HepG2 (cell line): ENCODE measurements around the gene MTREX. TPM values are rescaled to one million over a fixed set of nuclear protein-coding genes. Genes with fewer than 3 reads are reported as not detected.

Experiments used
- ATAC-seq: fragments of 200-7000 bp; cut with Tn5 transposase; 3 replicates; pipeline ENCODE4 v1.9.1; 2020; ENCODE audit warnings: mild to moderate bottlenecking, moderate library complexity
- BruUV-seq: library from RNA; stranded (reverse); fragments of 400-500 nt; replicated peaks from 2 replicates; lab custom pipeline; 2021; lab: Mats Ljungman, UMichigan
- CTCF ChIA-PET: fragments of 300-600 bp; formaldehyde crosslinking; extraction: SDS; loops from one replicate; lab custom pipeline; 2021; ENCODE audit warnings: low total read pairs, inconsistent platforms, low intra/inter-chr PET ratio; lab: Yijun Ruan, JAX
- POLR2A ChIA-PET: fragments of 350-600 bp; sonication (Branson Sonifier 250); formaldehyde crosslinking; loops from one replicate; lab custom pipeline; 2020; ENCODE audit warnings: antibody characterized with exemption, inconsistent platforms; lab: Yijun Ruan, JAX
- DNase-seq: peaks from one replicate; pipeline ENCODE4 v3.0.0-alpha.2; 2015; ENCODE audit warnings: low spot score
- FAIRE-seq: peaks from 3 replicates; lab custom pipeline; 2011; peaks lifted over from hg19 to GRCh38; lab: Jason Lieb, UNC
- H2AFZ ChIP-seq: one replicate; pipeline ENCODE4 v1.6.1; 2011; ENCODE audit warnings: low read length, inconsistent platforms
- H3K27ac ChIP-seq: fragments of 300-600 bp; 3 replicates; pipeline ENCODE4 v1.8.0; 2011; ENCODE audit warnings: mixed run types, mild to moderate bottlenecking, mixed read lengths, low read length, inconsistent platforms; ENCODE audit not compliant: insufficient read depth; ENCODE audit errors: extremely low read length
- H3K27me3 ChIP-seq, 2 experiments: fragments of 200-600 bp in 1 of 2; 2 replicates in 1 of 2; 3 replicates in 1 of 2; pipeline versions ENCODE4 v1.6.0 to v1.8.0; 2011; ENCODE audit warnings: low read length in 2 of 2, mild to moderate bottlenecking in 2 of 2, moderate library complexity in 2 of 2, inconsistent platforms in 1 of 2; ENCODE audit not compliant: insufficient read depth in 2 of 2, control insufficient read depth in 1 of 2
- H3K36me3 ChIP-seq, 2 experiments: fragments of 200-600 bp in 1 of 2; replicated peaks in 1 of 2; 2 replicates in 1 of 2; 3 replicates in 1 of 2; pipeline versions ENCODE4 v1.5.1 to v1.8.0; 2011; ENCODE audit warnings: low read length in 2 of 2, inconsistent platforms in 1 of 2; ENCODE audit not compliant: insufficient read depth in 2 of 2, control insufficient read depth in 1 of 2
- H3K4me1 ChIP-seq: 2 replicates; pipeline ENCODE4 v1.5.1; 2012; ENCODE audit warnings: low read length, inconsistent platforms; ENCODE audit not compliant: insufficient read depth
- H3K4me2 ChIP-seq: 2 replicates; pipeline ENCODE4 v1.6.0; 2011; ENCODE audit warnings: low read depth, low read length, inconsistent platforms
- H3K4me3 ChIP-seq, 3 experiments: fragments of 200-600 bp in 1 of 3; sonication (generic), shearing (Covaris generic) in 1 of 3; replicated peaks in 1 of 3; 2 replicates each; pipeline ENCODE4 v1.5.1; 2011 to 2016; ENCODE audit warnings: low read length in 3 of 3, inconsistent platforms in 2 of 3, low read depth in 2 of 3, mild to moderate bottlenecking in 2 of 3, control low read depth in 1 of 3, mixed read lengths in 1 of 3; ENCODE audit not compliant: insufficient read depth in 1 of 3
- H3K79me2 ChIP-seq: one replicate; pipeline ENCODE4 v1.6.1; 2011; ENCODE audit warnings: low read length, inconsistent platforms; ENCODE audit not compliant: insufficient read depth
- H3K9ac ChIP-seq: 2 replicates; pipeline ENCODE4 v1.6.0; 2011; ENCODE audit warnings: mild to moderate bottlenecking, low read depth, low read length, inconsistent platforms; ENCODE audit not compliant: insufficient read depth
- H3K9me3 ChIP-seq: 2 replicates; pipeline ENCODE4 v1.5.1; 2012; ENCODE audit warnings: mild to moderate bottlenecking, low read length
- H4K20me1 ChIP-seq: 2 replicates; pipeline ENCODE4 v1.6.0; 2011; ENCODE audit warnings: inconsistent platforms, mild to moderate bottlenecking, low read length, moderate library complexity; ENCODE audit not compliant: insufficient read depth
- CEBPB ChIP-seq: IDR thresholded peaks from 2 replicates; pipeline ENCODE4 v1.6.1; 2011; ENCODE audit warnings: low read depth, low read length, improper control_type of control experiment, borderline replicate concordance
- CSRNP2 ChIP-seq: sonication (generic); formaldehyde crosslinking; conservative IDR thresholded peaks from 2 replicates; pipeline ENCODE4 v1.8.0; 2022; ENCODE audit warnings: low read depth, missing genetic modification reagents
- FUBP1 ChIP-seq: sonication (generic); formaldehyde crosslinking; IDR thresholded peaks from 2 replicates; pipeline ENCODE4 v1.5.1; 2020; ENCODE audit warnings: missing genetic modification reagents, mild to moderate bottlenecking, borderline replicate concordance
- SIN3A ChIP-seq: IDR thresholded peaks from 2 replicates; pipeline ENCODE4 v1.6.1; 2011; ENCODE audit warnings: low read depth, mild to moderate bottlenecking, control low read depth, low read length, borderline replicate concordance
- TMF1 ChIP-seq: sonication (generic); formaldehyde crosslinking; IDR thresholded peaks from 2 replicates; pipeline ENCODE4 v1.8.1; 2022; ENCODE audit warnings: low read depth, missing genetic modification reagents
- YEATS4 ChIP-seq: sonication (generic); formaldehyde crosslinking; IDR thresholded peaks from 2 replicates; pipeline ENCODE4 v1.4.0; 2020; ENCODE audit warnings: missing genetic modification reagents, borderline replicate concordance
- ZBTB4 ChIP-seq: sonication (generic); formaldehyde crosslinking; IDR thresholded peaks from 2 replicates; pipeline ENCODE4 v1.4.0; 2020; ENCODE audit warnings: missing genetic modification reagents, mild to moderate bottlenecking, borderline replicate concordance
- ZFP82 ChIP-seq: sonication (generic); formaldehyde crosslinking; IDR thresholded peaks from 2 replicates; pipeline ENCODE4 v1.5.1; 2020; ENCODE audit warnings: mild to moderate bottlenecking, missing genetic modification reagents, borderline replicate concordance
- ZNF33A ChIP-seq: sonication (generic); formaldehyde crosslinking; IDR thresholded peaks from 2 replicates; pipeline ENCODE4 v1.5.1; 2020; ENCODE audit warnings: missing genetic modification reagents, mild to moderate bottlenecking, moderate library complexity, borderline replicate concordance
- ZNF446 ChIP-seq: sonication (generic); formaldehyde crosslinking; IDR thresholded peaks from 2 replicates; pipeline ENCODE4 v1.5.0; 2020; ENCODE audit warnings: mild to moderate bottlenecking, missing genetic modification reagents
- ZNF549 ChIP-seq: sonication (generic); formaldehyde crosslinking; IDR thresholded peaks from 2 replicates; pipeline ENCODE4 v1.5.0; 2020; ENCODE audit warnings: missing genetic modification reagents
- whole genome bisulfite sequencing: methylation state at CpG from one replicate; pipeline ENCODE4 v1.1.6; 2017; ENCODE audit warnings: low lambda C conversion rate; 5-methylcytosine and 5-hydroxymethylcytosine counted together
- in situ Hi-C: cut with HindIII; loops from 2 replicates; pipeline ENCODE4 v1.10.0; 2017; ENCODE audit warnings: low pct_unique_long_range_greater_than_20kb; ENCODE audit not compliant: extremely low pct_ligation_motif_present
- intact Hi-C: fragments of 100-400 bp; cut with micrococcal nuclease; formaldehyde crosslinking; loops from one replicate; pipeline ENCODE4 v1.10.0; 2022; ENCODE audit not compliant: unreplicated experiment
- polyA plus RNA-seq, 8 experiments: library from polyadenylated mRNA; depleted of rRNA in 3 of 8; stranded (reverse) in 7 of 8; unstranded in 1 of 8; fragments of >200 nt; fragmentation: Illumina TruSeq in 4 of 8; extraction: Trizol in 4 of 8; gene quantifications; 2 replicates each; pipeline versions ENCODE4 v1.2.1 to v1.2.3, GENCODE V29; 2011 to 2016; ENCODE audit warnings: low read depth in 4 of 8, missing spikeins in 1 of 8, mixed read lengths in 1 of 8; ENCODE audit not compliant: insufficient read depth in 1 of 8
- total RNA-seq, 5 experiments: library from RNA; depleted of rRNA; stranded (reverse); fragments of >200 nt; fragmentation: Illumina TruSeq; extraction: Trizol; gene quantifications; 2 replicates each; pipeline ENCODE4 v1.2.3, GENCODE V29; 2016; ENCODE audit warnings: low read depth in 1 of 5

The MTREX gene
- total and polyA plus RNA-seq, 2 of the 13 experiments (the other 11 are each of a cell fraction or from before 2014, with no cell fraction given) = 16.4 to 91.5 TPM

GRCh38 chr5:55356896-55357295 is 49.1 kb downstream of the MTREX start:
- in situ Hi-C loops = no loop called here
- TF ChIP-seq FUBP1 (CRISPR knock-in tag) = no peak
- TF ChIP-seq ZNF549 (CRISPR knock-in tag) = no peak
- no peak for TF ChIP-seq ZNF446
- no peak for TF ChIP-seq TMF1 (CRISPR knock-in tag)
- no peak for TF ChIP-seq CEBPB
- TF ChIP-seq CSRNP2 = no peak
- TF ChIP-seq SIN3A = no peak
- TF ChIP-seq ZBTB4 = no peak
- no peak for TF ChIP-seq YEATS4 (CRISPR knock-in tag)
- no peak for TF ChIP-seq ZFP82 (CRISPR knock-in tag)
- no peak for TF ChIP-seq ZNF33A

More at GRCh38 chr5:55356896-55357295, 49.1 kb downstream of the MTREX start:
- Histone ChIP-seq H3K27me3 (no peaks in the 10 kb centered on the region), H2AFZ (no peak overlapping the region), H3K27ac (no peak overlapping the region), H3K9ac (no peak overlapping the region), H3K79me2 (no peaks in the 10 kb centered on the region), H4K20me1 (no peaks in the 10 kb centered on the region), H3K4me3 (no peak overlapping the region), H3K4me1 (no peaks in the 10 kb centered on the region), H3K36me3 (peaks cover 26 to 79% of the 10 kb centered on the region in 2 experiments), H3K9me3 (no peaks in the 10 kb centered on the region), H3K4me2 (no peak overlapping the region)
- FAIRE-seq (no peak), DNase-seq (no peak), ATAC-seq (peak; percentile 63)
- ChIA-PET POLR2A (no interaction called here), CTCF (interaction anchor here (0.5 kb wide), 1 partner anchor 352 kb away, joined by 3 read pairs; no protein-coding TSS in a partner anchor)
- BruUV-seq = no TSS peak
- intact Hi-C loops = no loop called here
- WGBS = 93% methylated on average over 3 of the region's 4 CpGs
